ENCODE results near the gene SNTG2.

SNTG2 gene

GRCh38 chr2:1268034-1268433 is 317.4 kb downstream of the SNTG2 start:
- no peak for DNase-seq (ENCODE audit: low read depth in 2 of 3, low spot score in 1 of 3)

- DNase-seq (ENCODE audit: low read depth in 2 of 3, low spot score in 1 of 3), result no peak
These were observed 319.2 kb downstream of the SNTG2 start for GRCh38 chr2:1269812-1270211.

GRCh38 chr2:1272835-1273234 is 322.2 kb downstream of the SNTG2 start:
- no peak for DNase-seq (ENCODE audit: low read depth in 2 of 3, low spot score in 1 of 3)

- no peak for DNase-seq (ENCODE audit: low read depth in 2 of 3, low spot score in 1 of 3)
These were observed 327.0 kb downstream of the SNTG2 start for GRCh38 chr2:1277634-1278033.

- no peak for DNase-seq (ENCODE audit: low read depth in 2 of 3, low spot score in 1 of 3)
These were observed 327.5 kb downstream of the SNTG2 start for GRCh38 chr2:1278125-1278524.

GRCh38 chr2:1278861-1279260 is 328.2 kb downstream of the SNTG2 start:
- no peak for DNase-seq (ENCODE audit: low read depth in 2 of 3, low spot score in 1 of 3)

GRCh38 chr2:1282552-1282951 is 331.9 kb downstream of the SNTG2 start:
- DNase-seq (ENCODE audit: low read depth in 2 of 3, low spot score in 1 of 3), result no peak

GRCh38 chr2:1283020-1283801 is 332.6 kb downstream of the SNTG2 start:
- DNase-seq (ENCODE audit: low read depth in 2 of 3, low spot score in 1 of 3), result no peak

GRCh38 chr2:1283871-1284270 is 333.2 kb downstream of the SNTG2 start:
- no peak for DNase-seq (ENCODE audit: low read depth in 2 of 3, low spot score in 1 of 3)

GRCh38 chr2:1286929-1287328 is 336.3 kb downstream of the SNTG2 start:
- DNase-seq (ENCODE audit: low read depth in 2 of 3, low spot score in 1 of 3), result no peak

- DNase-seq (ENCODE audit: low read depth in 2 of 3, low spot score in 1 of 3), result no peak
These were observed 336.8 kb downstream of the SNTG2 start for GRCh38 chr2:1287427-1287826.

- DNase-seq (ENCODE audit: low read depth in 2 of 3, low spot score in 1 of 3), result no peak
These were observed 344.3 kb downstream of the SNTG2 start for GRCh38 chr2:1294900-1295299.

GRCh38 chr2:1295740-1296139 is 345.1 kb downstream of the SNTG2 start:
- DNase-seq (ENCODE audit: low read depth in 2 of 3, low spot score in 1 of 3), result no peak

GRCh38 chr2:1297372-1298159 is 346.9 kb downstream of the SNTG2 start:
- DNase-seq (ENCODE audit: low read depth in 2 of 3, low spot score in 1 of 3), result no peak

GRCh38 chr2:1299043-1299442 is 348.4 kb downstream of the SNTG2 start:
- no peak for DNase-seq (ENCODE audit: low read depth in 2 of 3, low spot score in 1 of 3)

GRCh38 chr2:1300284-1300683 is 349.6 kb downstream of the SNTG2 start:
- no peak for DNase-seq (ENCODE audit: low read depth in 2 of 3, low spot score in 1 of 3)

- no peak for DNase-seq (ENCODE audit: low read depth in 2 of 3, low spot score in 1 of 3)
These were observed 350.4 kb downstream of the SNTG2 start for GRCh38 chr2:1301056-1301455.

- no peak for DNase-seq (ENCODE audit: low read depth in 2 of 3, low spot score in 1 of 3)
These were observed 354.8 kb downstream of the SNTG2 start for GRCh38 chr2:1305342-1306013.

- DNase-seq (ENCODE audit: low read depth in 2 of 3, low spot score in 1 of 3), result no peak
These were observed 355.5 kb downstream of the SNTG2 start for GRCh38 chr2:1306014-1306686.

- DNase-seq (ENCODE audit: low read depth in 2 of 3, low spot score in 1 of 3), result no peak
These were observed 356.3 kb downstream of the SNTG2 start for GRCh38 chr2:1306687-1307516.

- DNase-seq (ENCODE audit: low read depth in 2 of 3, low spot score in 1 of 3), result no peak
These were observed 357.0 kb downstream of the SNTG2 start for GRCh38 chr2:1307670-1308069.

All from stimulated activated CD4-positive, alpha-beta T cell treated with anti-CD3 and anti-CD28 coated beads, Interleukin-12 subunit alpha, Interleukin-12 subunit beta, amount 100 ng/mL, for 48 hours (primary cell).